HG03378 (cell line): ENCODE measurements around the gene HSD17B12.

Experiments
- ATAC-seq: cut with Tn5 transposase; IDR thresholded peaks from one replicate; pipeline ENCODE4 v1.9.1; 2021; ENCODE audit warnings: mild to moderate bottlenecking, moderate library complexity; ENCODE audit not compliant: unreplicated experiment

Gene HSD17B12

GRCh38 chr11:43856993-43857392, 176.5 kb downstream of the HSD17B12 start:
- no peak for ATAC-seq

- no peak for ATAC-seq
Measured at GRCh38 chr11:43861141-43861540, 180.6 kb downstream of the HSD17B12 start.

DNA sequence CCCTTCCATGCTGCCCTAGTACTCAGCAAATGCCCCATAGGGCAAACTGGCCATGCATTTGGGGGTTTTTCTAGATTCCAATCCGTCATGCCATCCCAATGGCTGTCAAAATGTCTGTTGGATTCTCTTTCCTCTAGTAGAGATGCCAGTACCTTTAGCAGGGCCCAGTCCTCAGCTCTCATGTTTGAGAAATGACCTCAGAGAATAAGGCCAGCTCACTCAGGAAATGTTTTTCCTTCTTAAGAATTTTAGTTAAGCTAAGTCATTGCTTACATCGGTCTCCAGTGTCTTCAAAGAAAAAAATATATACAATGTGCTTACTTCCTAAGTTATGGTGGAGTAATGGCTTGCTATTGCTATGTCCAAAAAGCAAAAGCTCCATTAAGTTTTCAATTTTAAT, 186.0 kb downstream of the HSD17B12 start:
- ATAC-seq: no peak

- no peak for ATAC-seq
Measured at GRCh38 chr11:43866969-43867368, 186.4 kb downstream of the HSD17B12 start.

- ATAC-seq: peak; percentile 100
Measured at GRCh38 chr11:43868852-43869567, 188.5 kb downstream of the HSD17B12 start.

DNA sequence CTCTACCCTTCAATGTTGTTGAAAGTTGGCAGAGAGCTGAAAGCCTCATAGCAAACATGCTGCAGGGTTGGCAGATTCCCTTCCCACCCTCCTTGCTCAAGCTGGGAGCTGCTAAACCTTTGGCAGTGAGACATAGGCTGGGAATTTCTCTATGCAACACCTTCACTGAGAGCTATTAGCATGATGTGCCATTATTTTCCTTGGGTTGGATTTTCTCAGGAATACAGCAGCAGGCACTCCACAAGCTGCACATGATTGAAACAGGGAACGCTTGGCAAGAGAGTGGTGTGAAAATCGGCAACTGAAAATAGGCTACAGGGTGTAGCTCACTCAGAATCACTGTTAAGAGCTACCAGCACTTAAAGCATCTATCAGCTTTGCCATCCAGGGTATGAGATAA, 190.5 kb downstream of the HSD17B12 start:
- no peak for ATAC-seq

DNA sequence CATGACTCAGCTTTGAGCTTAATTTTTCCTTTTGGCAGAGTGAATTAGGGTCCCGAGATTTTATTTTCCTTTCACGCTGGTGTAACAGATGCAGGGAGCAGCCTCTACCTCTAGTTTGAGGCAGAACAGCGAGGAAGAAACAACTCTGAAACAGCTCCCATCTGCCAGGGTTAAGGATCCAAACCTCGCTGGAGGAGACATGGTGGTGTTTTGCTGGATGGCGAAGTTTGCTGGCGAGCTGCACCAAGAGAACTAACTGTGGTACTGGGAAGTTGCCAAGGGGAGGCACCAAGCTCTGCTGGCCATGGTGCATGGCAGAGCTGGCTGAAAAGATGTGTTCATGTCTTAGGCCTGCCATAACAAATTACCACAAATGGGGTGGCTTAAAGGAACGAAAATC, 192.5 kb downstream of the HSD17B12 start:
- no peak for ATAC-seq

- ATAC-seq: no peak
Measured at GRCh38 chr11:43874078-43874477, 193.5 kb downstream of the HSD17B12 start.

- peak; percentile 73 for ATAC-seq
Measured at GRCh38 chr11:43874738-43875137, 194.2 kb downstream of the HSD17B12 start.

- ATAC-seq: no peak
Measured at GRCh38 chr11:43879789-43880639, 199.5 kb downstream of the HSD17B12 start.

GRCh38 chr11:43880640-43881159, 200.2 kb downstream of the HSD17B12 start, which contains the start of gene ALKBH3:
ALKBH3 (plus strand) TSS chr11:43880831; CDS start chr11:43882653, 1,822 bp downstream.
- peak; percentile 98 for ATAC-seq

- ATAC-seq: no peak
Measured at GRCh38 chr11:43892851-43893250, 212.3 kb downstream of the HSD17B12 start.

GRCh38 chr11:43894546-43894945, 214.0 kb downstream of the HSD17B12 start:
- no peak for ATAC-seq

- ATAC-seq: no peak
Measured at GRCh38 chr11:43895601-43896000, 215.1 kb downstream of the HSD17B12 start.

DNA sequence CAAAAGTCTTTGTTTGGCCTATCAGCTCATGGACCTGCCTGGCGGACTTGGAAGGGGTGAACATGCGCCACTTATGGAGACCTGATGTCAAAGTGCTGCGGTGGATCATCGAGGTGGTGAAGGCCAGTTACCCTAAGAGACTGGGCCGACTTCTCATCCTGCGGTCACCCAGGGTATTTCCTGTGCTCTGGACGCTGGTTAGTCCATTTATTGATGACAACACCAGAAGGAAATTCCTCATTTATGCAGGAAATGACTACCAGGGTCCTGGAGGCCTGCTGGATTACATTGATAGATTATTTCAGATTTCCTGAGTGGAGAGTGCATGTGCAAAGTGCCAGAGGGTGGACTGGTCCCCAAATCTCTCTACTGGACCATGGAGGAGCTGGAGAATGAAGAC, 218.0 kb downstream of the HSD17B12 start:
- no peak for ATAC-seq

GRCh38 chr11:43899094-43899493, 218.6 kb downstream of the HSD17B12 start:
- no peak for ATAC-seq

DNA sequence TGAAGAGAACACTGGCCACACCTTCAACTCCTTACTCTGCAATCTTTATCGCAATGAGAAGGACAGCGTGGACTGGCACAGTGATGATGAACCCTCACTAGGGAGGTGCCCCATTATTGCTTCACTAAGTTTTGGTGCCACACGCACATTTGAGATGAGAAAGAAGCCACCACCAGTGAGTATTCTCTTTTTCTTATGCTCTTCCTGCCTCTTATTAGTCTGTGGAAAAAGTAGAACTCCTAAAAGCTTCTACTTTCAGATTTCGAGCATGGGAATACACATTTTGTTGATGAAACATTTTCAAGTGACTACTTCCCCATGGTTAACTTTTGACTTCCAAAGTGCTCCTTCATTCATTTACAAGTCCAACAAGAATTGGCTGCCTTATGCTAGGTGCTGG, 221.0 kb downstream of the HSD17B12 start:
- no peak for ATAC-seq

DNA sequence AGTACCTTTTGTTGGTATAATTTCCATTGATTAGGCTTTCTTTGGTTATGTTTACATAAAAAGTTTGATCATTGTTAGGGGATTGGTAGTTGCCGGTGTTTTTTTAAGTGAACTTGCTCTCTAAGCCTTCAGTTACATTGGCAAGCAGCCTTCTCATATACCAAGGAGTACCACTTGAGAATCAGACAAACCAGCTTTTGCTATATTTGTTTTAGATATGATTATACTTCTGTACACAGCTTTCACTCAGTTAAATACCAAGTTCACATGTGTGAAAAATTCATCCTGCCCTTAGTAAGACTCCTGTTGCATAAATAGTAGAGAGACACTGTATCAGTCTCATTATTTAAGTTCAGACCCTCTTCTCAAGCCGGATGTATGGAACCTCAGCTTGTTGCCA, 222.5 kb downstream of the HSD17B12 start:
- no peak for ATAC-seq

GRCh38 chr11:43903969-43904368, 223.4 kb downstream of the HSD17B12 start:
- no peak for ATAC-seq

- no peak for ATAC-seq
Measured at GRCh38 chr11:43904742-43905535, 224.4 kb downstream of the HSD17B12 start.

DNA sequence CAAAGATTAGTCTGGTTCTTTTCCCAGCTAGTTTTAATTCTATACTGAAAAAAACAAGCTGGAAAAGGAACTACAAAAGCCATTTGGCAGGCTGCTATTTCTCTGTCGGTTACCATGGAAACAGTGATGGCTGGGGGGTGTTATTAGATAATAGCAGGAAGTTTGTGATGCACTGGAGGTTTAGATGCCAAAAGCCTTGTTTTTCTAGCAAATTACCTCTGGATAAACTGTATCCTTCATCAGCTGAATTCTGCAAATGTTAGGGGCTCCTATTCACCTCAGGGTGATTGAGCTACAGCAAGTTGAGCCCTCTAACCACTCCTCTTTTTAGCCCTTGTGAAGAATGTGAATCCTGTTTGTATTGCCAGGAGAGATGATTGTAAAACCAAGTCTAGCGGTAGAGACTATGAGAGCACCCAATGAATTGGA, 225.3 kb downstream of the HSD17B12 start:
- no peak for ATAC-seq
